ENCODE data around the gene INSRR.

INSRR gene

GRCh38 chr1:156874572-156875340 is 15.8 kb upstream of the INSRR start:
- Histone ChIP-seq H3K27me3 (ENCODE audit: low read length) (no peaks in the 10 kb centered on the region), H3K9me3 (ENCODE audit: insufficient read depth, low read length) (no peaks in the 10 kb centered on the region), H3K9me2 (replicated peaks; ENCODE audit: insufficient read depth, low read length) (no peaks in the 10 kb centered on the region), H3K4me3 (ENCODE audit: insufficient read depth, low read length, poor library complexity, severe bottlenecking) (no peak overlapping the region), H4K20me1 (ENCODE audit: low read depth, low read length) (no peaks in the 10 kb centered on the region), H3F3A (ENCODE audit: insufficient read depth) (no peaks in the 10 kb centered on the region), H3K27ac (ENCODE audit: low read depth, low read length) (no peak overlapping the region), H3K36me3 (ENCODE audit: low read length) (no peaks in the 10 kb centered on the region), H2AFZ (ENCODE audit: low read depth, low read length, severe bottlenecking) (no peak overlapping the region), H3K79me2 (ENCODE audit: insufficient read depth, low read length) (no peaks in the 10 kb centered on the region), H3K4me2 (ENCODE audit: low read depth, low read length, poor library complexity, severe bottlenecking) (no peak overlapping the region), H3K9ac (ENCODE audit: low read length) (no peak overlapping the region)
- no peak for TF ChIP-seq CTCF (IDR thresholded peaks at IDR 0.05; ENCODE audit: insufficient read depth, low read length, poor library complexity, severe bottlenecking)
- TF ChIP-seq EZH2phosphoT487 (conservative IDR thresholded peaks at IDR 0.05; ENCODE audit: low read length): no peak

DNA sequence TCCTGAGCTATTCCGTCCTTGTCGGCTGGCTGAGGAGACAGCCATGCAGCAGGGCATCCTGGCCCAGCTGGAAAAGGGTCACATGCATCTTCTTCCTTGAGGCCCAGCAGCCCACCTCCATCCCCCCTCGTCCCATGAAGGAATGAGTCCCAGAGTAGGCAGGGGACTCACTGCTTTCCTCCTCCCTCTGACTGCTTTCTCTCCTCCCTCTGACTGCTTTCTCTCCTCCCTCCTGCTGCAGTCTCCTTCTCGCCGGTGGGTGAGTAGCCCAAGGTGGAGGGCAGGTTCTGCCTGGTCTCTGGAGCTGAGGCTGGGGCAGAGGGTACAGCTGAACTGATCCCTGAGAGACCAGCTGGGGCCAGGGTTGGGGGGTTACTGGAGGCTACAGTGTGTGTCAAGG is 15.2 kb upstream of the INSRR start:
- Histone ChIP-seq H4K20me1 (ENCODE audit: low read depth, low read length) (no peaks in the 10 kb centered on the region), H3K9me3 (ENCODE audit: insufficient read depth, low read length) (no peaks in the 10 kb centered on the region), H3F3A (ENCODE audit: insufficient read depth) (no peaks in the 10 kb centered on the region), H3K4me2 (ENCODE audit: low read depth, low read length, poor library complexity, severe bottlenecking) (no peak overlapping the region), H3K27me3 (ENCODE audit: low read length) (no peaks in the 10 kb centered on the region), H3K36me3 (ENCODE audit: low read length) (no peaks in the 10 kb centered on the region), H3K9ac (ENCODE audit: low read length) (no peak overlapping the region), H3K4me3 (ENCODE audit: insufficient read depth, low read length, poor library complexity, severe bottlenecking) (no peak overlapping the region), H3K27ac (ENCODE audit: low read depth, low read length) (no peak overlapping the region), H3K9me2 (replicated peaks; ENCODE audit: insufficient read depth, low read length) (no peaks in the 10 kb centered on the region), H2AFZ (ENCODE audit: low read depth, low read length, severe bottlenecking) (no peak overlapping the region), H3K79me2 (ENCODE audit: insufficient read depth, low read length) (no peaks in the 10 kb centered on the region)
- no peak for TF ChIP-seq CTCF (IDR thresholded peaks at IDR 0.05; ENCODE audit: insufficient read depth, low read length, poor library complexity, severe bottlenecking)
- TF ChIP-seq EZH2phosphoT487 (conservative IDR thresholded peaks at IDR 0.05; ENCODE audit: low read length): no peak

- Histone ChIP-seq H3K4me2 (ENCODE audit: low read depth, low read length, poor library complexity, severe bottlenecking) (no peak overlapping the region), H3K4me3 (ENCODE audit: insufficient read depth, low read length, poor library complexity, severe bottlenecking) (no peak overlapping the region), H3K9me2 (replicated peaks; ENCODE audit: insufficient read depth, low read length) (no peaks in the 10 kb centered on the region), H3K9me3 (ENCODE audit: insufficient read depth, low read length) (no peaks in the 10 kb centered on the region), H4K20me1 (ENCODE audit: low read depth, low read length) (no peaks in the 10 kb centered on the region), H3K36me3 (ENCODE audit: low read length) (no peaks in the 10 kb centered on the region), H2AFZ (ENCODE audit: low read depth, low read length, severe bottlenecking) (no peak overlapping the region), H3K9ac (ENCODE audit: low read length) (no peak overlapping the region), H3K27me3 (ENCODE audit: low read length) (no peaks in the 10 kb centered on the region), H3K79me2 (ENCODE audit: insufficient read depth, low read length) (no peaks in the 10 kb centered on the region), H3K27ac (ENCODE audit: low read depth, low read length) (no peak overlapping the region), H3F3A (ENCODE audit: insufficient read depth) (no peaks in the 10 kb centered on the region)
- TF ChIP-seq CTCF (IDR thresholded peaks at IDR 0.05; ENCODE audit: insufficient read depth, low read length, poor library complexity, severe bottlenecking) (no peak), EZH2phosphoT487 (conservative IDR thresholded peaks at IDR 0.05; ENCODE audit: low read length) (no peak)
Measured at GRCh38 chr1:156873659-156874058, 14.7 kb upstream of the INSRR start.
